OCI-LY7 (cell line): ENCODE data around the gene TSPAN8.

Experiments used
- EZH2phosphoT487 ChIP-seq: fragments of 200-600 bp; sonication (generic); IDR thresholded peaks from 2 replicates; pipeline ENCODE4 v1.6.1; 2018; ENCODE audit warnings: low read depth, borderline replicate concordance, mild to moderate bottlenecking, mixed run types, antibody characterized with exemption, low read length, moderate library complexity, mixed read lengths
- TF ChIP-seq, protein P1 (sequence below): fragments of 200-600 bp; sonication (generic); conservative IDR thresholded peaks from 2 replicates; pipeline ENCODE4 v1.5.1; 2014; ENCODE audit warnings: mild to moderate bottlenecking, antibody characterized with exemption, low read length, moderate library complexity, mixed read lengths

- TF ChIP-seq, protein P1, sequence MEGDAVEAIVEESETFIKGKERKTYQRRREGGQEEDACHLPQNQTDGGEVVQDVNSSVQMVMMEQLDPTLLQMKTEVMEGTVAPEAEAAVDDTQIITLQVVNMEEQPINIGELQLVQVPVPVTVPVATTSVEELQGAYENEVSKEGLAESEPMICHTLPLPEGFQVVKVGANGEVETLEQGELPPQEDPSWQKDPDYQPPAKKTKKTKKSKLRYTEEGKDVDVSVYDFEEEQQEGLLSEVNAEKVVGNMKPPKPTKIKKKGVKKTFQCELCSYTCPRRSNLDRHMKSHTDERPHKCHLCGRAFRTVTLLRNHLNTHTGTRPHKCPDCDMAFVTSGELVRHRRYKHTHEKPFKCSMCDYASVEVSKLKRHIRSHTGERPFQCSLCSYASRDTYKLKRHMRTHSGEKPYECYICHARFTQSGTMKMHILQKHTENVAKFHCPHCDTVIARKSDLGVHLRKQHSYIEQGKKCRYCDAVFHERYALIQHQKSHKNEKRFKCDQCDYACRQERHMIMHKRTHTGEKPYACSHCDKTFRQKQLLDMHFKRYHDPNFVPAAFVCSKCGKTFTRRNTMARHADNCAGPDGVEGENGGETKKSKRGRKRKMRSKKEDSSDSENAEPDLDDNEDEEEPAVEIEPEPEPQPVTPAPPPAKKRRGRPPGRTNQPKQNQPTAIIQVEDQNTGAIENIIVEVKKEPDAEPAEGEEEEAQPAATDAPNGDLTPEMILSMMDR: no peak
- TF ChIP-seq EZH2phosphoT487: no peak
Measured at GRCh38 chr12:71109834-71110233, 48.0 kb downstream of the TSPAN8 start.
